NT2/D1 (cell line): ENCODE results near the gene DSC1.

Source experiments
- DNase-seq: peaks from one replicate; pipeline ENCODE4 v3.0.0-alpha.2; 2011; ENCODE audit warnings: low read depth, low spot score
- H3K27me3 ChIP-seq: 2 replicates; pipeline ENCODE4 v1.6.0; 2011; ENCODE audit warnings: mild to moderate bottlenecking; ENCODE audit not compliant: insufficient read length, insufficient read depth
- H3K36me3 ChIP-seq: 2 replicates; pipeline ENCODE4 v1.6.1; 2011; ENCODE audit warnings: mild to moderate bottlenecking, low read length, mixed read lengths; ENCODE audit not compliant: insufficient read depth, insufficient read length
- H3K4me1 ChIP-seq: 2 replicates; pipeline ENCODE4 v1.5.1; 2011; ENCODE audit not compliant: insufficient read depth, insufficient read length
- H3K4me3 ChIP-seq: 2 replicates; pipeline ENCODE4 v1.5.1; 2011; ENCODE audit warnings: low read depth; ENCODE audit not compliant: insufficient read length
- H3K9ac ChIP-seq: 2 replicates; pipeline ENCODE4 v1.6.0; 2011; ENCODE audit warnings: low read depth; ENCODE audit not compliant: insufficient read length
- H3K9me3 ChIP-seq: 2 replicates; pipeline ENCODE4 v1.5.1; 2011; ENCODE audit warnings: mild to moderate bottlenecking, low read length; ENCODE audit not compliant: insufficient read depth
- SUZ12 ChIP-seq: IDR thresholded peaks from 2 replicates; pipeline ENCODE4 v1.6.1; 2011; ENCODE audit not compliant: insufficient read length, insufficient read depth; ENCODE audit errors: extremely low read depth
- YY1 ChIP-seq: IDR thresholded peaks from 2 replicates; pipeline ENCODE4 v1.6.1; 2011; ENCODE audit not compliant: insufficient read length, insufficient read depth
- ZNF274 ChIP-seq: IDR thresholded peaks from 2 replicates; pipeline ENCODE4 v1.6.1; 2011; ENCODE audit warnings: mild to moderate bottlenecking, low read depth, low read length

DSC1 gene, protein sequence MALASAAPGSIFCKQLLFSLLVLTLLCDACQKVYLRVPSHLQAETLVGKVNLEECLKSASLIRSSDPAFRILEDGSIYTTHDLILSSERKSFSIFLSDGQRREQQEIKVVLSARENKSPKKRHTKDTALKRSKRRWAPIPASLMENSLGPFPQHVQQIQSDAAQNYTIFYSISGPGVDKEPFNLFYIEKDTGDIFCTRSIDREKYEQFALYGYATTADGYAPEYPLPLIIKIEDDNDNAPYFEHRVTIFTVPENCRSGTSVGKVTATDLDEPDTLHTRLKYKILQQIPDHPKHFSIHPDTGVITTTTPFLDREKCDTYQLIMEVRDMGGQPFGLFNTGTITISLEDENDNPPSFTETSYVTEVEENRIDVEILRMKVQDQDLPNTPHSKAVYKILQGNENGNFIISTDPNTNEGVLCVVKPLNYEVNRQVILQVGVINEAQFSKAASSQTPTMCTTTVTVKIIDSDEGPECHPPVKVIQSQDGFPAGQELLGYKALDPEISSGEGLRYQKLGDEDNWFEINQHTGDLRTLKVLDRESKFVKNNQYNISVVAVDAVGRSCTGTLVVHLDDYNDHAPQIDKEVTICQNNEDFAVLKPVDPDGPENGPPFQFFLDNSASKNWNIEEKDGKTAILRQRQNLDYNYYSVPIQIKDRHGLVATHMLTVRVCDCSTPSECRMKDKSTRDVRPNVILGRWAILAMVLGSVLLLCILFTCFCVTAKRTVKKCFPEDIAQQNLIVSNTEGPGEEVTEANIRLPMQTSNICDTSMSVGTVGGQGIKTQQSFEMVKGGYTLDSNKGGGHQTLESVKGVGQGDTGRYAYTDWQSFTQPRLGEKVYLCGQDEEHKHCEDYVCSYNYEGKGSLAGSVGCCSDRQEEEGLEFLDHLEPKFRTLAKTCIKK

DNA sequence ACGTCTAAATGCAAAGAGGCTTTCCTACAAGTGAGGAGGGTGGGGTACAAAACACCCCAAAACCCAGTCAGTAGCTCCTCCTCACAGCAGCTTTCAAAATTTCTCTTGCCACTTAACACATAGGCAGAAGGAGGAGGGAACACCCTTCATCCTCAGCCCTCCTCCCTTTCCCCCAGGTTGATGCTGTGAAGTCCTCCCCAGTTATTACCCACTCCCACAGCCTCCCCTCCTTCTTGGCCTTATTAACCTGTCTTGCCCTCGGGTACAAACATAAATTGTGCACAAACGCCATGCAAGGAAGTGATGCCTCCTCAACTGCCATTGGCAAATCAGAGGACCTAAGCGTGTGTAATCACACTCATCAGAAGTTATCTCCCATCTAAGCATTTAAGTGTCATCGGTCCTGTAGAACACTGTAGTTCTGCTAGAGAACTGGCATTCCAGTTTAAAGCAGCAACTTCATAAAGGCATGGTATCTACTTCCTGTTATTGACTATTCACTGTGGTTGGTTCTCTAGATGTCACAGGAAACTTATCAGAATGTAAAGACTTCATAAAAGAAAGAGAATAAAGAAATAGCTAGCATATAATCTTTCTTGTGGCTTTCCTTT lies at the start of gene DSC1:
Gene DSC1, minus strand, starts transcription at position 32 of the 611 bp plus-strand sequence. CDS start 262 bp downstream, outside the sequence.
- Histone ChIP-seq H3K36me3 (no peaks in the 10 kb centered on the region), H3K9ac (no peak within 1 kb of the TSS), H3K9me3 (no peaks in the 10 kb centered on the region), H3K27me3 (no peaks in the 10 kb centered on the region), H3K4me1 (peaks cover 2% of the 10 kb centered on the region), H3K4me3 (no peak within 1 kb of the TSS)
- TF ChIP-seq YY1 (no peak), SUZ12 (no peak), ZNF274 (no peak)
- no peak for DNase-seq

DNA sequence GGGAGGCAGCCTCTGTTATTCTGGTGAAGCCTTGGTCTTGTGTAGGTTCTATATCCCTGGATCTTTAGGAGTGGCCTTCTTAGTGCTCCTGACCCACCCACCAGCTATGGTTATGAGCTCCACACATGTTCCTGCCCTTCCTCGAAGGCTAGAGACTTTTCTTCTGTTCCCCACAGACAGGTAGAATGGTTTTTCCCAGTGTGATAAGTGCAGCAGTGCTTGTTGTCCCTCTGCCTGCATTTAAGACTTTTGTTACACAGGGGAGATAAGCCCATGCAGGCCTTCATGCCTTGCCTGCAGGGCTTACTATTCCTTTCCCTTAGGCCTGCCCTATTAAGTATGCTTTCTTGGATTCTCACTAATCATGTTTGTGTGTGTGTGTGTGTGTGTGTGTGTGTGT lies 48.4 kb upstream of the DSC1 start:
- TF ChIP-seq YY1 (no peak), ZNF274 (no peak), SUZ12 (no peak)
- DNase-seq: no peak
- Histone ChIP-seq H3K27me3 (no peaks in the 10 kb centered on the region), H3K36me3 (no peaks in the 10 kb centered on the region), H3K4me1 (no peaks in the 10 kb centered on the region), H3K9me3 (no peaks in the 10 kb centered on the region), H3K4me3 (no peak overlapping the region), H3K9ac (no peak overlapping the region)

DNA sequence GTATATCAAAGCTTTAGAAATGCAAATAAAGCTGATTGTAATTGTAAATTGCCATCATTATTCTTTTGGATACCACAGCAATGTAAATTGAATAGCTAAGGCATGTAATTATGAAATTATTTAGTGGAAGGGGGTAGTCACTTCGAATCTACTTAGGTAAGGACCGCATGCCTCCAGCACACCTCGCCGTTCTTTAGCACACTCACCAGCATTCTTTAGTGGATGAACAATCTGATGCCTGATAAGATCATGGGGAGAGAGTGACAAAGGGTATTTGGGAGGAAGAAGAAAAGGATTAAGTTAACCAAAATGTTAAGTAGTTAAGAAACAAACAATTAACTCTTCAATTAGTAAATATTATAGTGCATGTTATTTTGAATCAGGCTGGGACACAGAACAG lies 46.4 kb upstream of the DSC1 start:
- no peaks in the 10 kb centered on the region for H3K27me3 ChIP-seq
- no peaks in the 10 kb centered on the region for H3K36me3 ChIP-seq
- H3K4me1 ChIP-seq: no peaks in the 10 kb centered on the region
- no peak overlapping the region for H3K4me3 ChIP-seq
- H3K9ac ChIP-seq: no peak overlapping the region
- DNase-seq: no peak
- TF ChIP-seq SUZ12: no peak
- no peak for TF ChIP-seq YY1
- TF ChIP-seq ZNF274: no peak
- H3K9me3 ChIP-seq: no peaks in the 10 kb centered on the region

DNA sequence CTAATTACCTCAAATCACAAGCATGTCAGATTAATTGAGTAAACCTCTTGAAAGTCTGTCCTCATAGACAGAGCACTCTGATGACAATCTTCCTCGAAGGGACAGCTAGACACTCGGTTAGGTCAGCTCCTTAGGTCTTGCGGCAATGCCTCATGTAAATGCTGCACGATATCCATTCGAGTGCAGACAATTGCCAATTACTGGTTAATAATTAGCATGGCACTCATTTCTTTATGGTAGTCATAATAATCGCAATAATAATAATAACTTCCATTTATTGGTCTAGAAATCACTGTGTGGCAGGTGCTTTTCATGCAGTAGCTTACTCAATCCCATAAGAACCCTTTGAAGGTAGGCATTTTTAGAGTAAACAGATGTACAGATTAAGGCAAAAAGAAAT lies 44.7 kb upstream of the DSC1 start:
- H3K36me3 ChIP-seq: no peaks in the 10 kb centered on the region
- no peak overlapping the region for H3K9ac ChIP-seq
- TF ChIP-seq ZNF274 (no peak), SUZ12 (no peak), YY1 (no peak)
- DNase-seq: no peak
- no peak overlapping the region for H3K4me3 ChIP-seq
- no peaks in the 10 kb centered on the region for H3K4me1 ChIP-seq
- no peaks in the 10 kb centered on the region for H3K27me3 ChIP-seq
- H3K9me3 ChIP-seq: no peaks in the 10 kb centered on the region

DNA sequence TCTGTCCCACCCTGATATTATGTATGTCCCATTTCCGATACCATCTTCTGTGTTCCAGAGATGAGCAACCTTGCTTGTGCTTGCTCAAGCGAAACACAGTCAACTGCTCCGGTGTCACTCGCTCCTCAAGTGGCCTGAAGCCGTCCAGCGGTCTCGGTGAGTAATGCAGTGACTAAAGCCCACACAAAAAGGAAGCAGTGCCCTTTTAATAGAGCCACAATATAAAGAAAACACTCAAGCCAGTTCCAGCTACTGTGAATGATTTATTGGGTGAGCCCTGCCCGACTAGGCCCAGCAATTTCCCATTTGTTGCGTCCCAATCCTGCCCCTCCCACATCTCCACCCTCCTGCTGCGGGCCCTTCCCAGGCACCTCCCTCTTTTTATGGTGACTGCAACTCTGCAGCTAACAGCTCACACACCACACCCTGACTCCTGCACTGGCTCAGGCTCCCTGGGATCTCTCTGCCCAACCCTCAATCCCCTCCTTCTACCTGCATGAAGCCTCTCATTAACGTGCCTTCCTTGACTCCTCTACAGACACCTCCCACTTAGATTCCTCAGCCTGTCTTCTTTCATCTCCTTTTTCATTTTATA lies 44.2 kb upstream of the DSC1 start:
- Histone ChIP-seq H3K4me3 (no peak overlapping the region), H3K9me3 (no peaks in the 10 kb centered on the region), H3K4me1 (no peaks in the 10 kb centered on the region), H3K27me3 (no peaks in the 10 kb centered on the region), H3K9ac (no peak overlapping the region), H3K36me3 (no peaks in the 10 kb centered on the region)
- no peak for TF ChIP-seq SUZ12
- no peak for TF ChIP-seq ZNF274
- no peak for DNase-seq

DNA sequence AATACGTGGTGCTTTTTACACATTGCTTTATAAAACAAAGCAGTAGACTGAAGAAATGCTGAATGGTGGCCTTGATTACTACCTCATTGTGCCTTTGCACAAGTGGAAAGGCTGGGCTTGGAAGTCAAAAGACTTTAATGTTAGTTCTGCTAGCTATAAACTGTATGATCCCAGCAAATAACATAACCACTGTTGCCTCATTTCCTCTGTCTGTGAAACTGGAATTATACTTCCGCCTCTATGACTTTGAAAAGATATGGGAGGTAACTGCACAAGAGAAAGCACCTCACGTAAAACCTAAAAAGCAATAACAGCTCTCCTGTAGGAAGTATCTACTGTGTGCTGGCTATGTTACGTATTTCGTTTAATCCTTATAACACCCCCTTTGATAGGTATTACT lies 43.4 kb upstream of the DSC1 start:
- TF ChIP-seq ZNF274 (no peak), SUZ12 (no peak)
- Histone ChIP-seq H3K9ac (no peak overlapping the region), H3K27me3 (no peaks in the 10 kb centered on the region), H3K4me1 (no peaks in the 10 kb centered on the region), H3K9me3 (no peaks in the 10 kb centered on the region), H3K36me3 (no peaks in the 10 kb centered on the region), H3K4me3 (no peak overlapping the region)
- DNase-seq: no peak

GRCh38 chr18:31205273-31205672 lies 42.6 kb upstream of the DSC1 start:
- Histone ChIP-seq H3K9me3 (no peaks in the 10 kb centered on the region), H3K4me3 (no peak overlapping the region), H3K36me3 (no peaks in the 10 kb centered on the region), H3K9ac (no peak overlapping the region), H3K27me3 (no peaks in the 10 kb centered on the region), H3K4me1 (no peaks in the 10 kb centered on the region)
- no peak for DNase-seq
- TF ChIP-seq ZNF274 (no peak), YY1 (no peak), SUZ12 (no peak)
